NCI-H187 treated with DMSO at 0.1 percent for 48 hours (cell line): ENCODE data around the gene DCLK2.

Source experiments
- DNase-seq: peaks from one replicate; lab custom pipeline; 2025; lab: John Stamatoyannopoulos, UW

The DCLK2 gene

GRCh38 chr4:150078041-150078578 is at the start of gene DCLK2:
Gene DCLK2 (plus strand): TSS chr4:150078445. CDS start chr4:150079028, 583 bp downstream.
- no peak for DNase-seq

- no peak for DNase-seq
Observed at GRCh38 chr4:150032541-150032940, 45.7 kb upstream of the DCLK2 start.

- no peak for DNase-seq
Observed at GRCh38 chr4:150033081-150033480, 45.2 kb upstream of the DCLK2 start.

DNA sequence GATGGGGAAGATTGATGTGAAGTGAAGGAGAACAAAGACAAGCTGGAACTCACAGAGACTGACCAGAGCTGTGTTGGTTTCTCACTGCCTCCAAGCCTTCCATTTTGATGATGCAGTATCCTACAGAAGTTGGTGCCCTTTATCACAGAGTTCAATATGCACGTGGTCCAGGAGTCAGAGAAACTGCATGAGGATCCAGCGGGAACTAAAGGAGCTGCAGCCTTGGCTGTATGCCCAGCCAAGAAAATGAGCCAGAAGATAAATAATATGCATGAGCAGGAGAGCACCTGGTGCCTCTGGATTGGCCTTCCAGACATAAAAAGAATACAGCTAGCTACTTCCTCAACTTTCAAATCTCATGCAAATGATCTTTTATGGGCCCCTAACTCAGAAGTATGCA is 44.3 kb upstream of the DCLK2 start:
- DNase-seq, result no peak

DNA sequence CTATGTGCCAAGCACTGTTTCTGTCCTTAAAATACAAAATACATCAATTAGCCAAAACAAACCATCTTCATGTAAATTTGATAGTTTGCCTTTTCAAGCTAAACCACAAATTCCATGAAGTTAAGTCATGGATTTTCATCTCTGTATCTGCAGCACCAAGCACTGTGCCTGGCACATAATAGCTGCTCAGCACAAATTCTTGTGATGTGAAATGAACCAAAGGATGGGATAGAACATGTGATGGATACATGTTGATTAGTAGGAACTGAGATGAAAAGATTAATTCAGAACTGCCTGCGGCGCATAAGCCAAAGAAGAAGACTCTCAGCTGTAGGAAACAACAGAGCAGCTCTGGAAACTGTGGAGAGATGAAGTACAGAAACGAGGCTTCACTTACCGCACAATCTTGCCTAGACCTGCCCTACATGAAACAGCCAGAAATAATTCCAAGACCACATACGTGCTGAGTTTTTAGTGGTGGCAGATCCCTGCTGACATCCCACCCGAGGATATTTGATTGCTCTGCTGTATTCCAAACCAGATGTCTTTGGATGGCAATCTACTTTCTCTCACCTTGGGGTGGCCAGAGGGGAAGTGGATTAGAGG is 40.9 kb upstream of the DCLK2 start:
- DNase-seq, result no peak

DNA sequence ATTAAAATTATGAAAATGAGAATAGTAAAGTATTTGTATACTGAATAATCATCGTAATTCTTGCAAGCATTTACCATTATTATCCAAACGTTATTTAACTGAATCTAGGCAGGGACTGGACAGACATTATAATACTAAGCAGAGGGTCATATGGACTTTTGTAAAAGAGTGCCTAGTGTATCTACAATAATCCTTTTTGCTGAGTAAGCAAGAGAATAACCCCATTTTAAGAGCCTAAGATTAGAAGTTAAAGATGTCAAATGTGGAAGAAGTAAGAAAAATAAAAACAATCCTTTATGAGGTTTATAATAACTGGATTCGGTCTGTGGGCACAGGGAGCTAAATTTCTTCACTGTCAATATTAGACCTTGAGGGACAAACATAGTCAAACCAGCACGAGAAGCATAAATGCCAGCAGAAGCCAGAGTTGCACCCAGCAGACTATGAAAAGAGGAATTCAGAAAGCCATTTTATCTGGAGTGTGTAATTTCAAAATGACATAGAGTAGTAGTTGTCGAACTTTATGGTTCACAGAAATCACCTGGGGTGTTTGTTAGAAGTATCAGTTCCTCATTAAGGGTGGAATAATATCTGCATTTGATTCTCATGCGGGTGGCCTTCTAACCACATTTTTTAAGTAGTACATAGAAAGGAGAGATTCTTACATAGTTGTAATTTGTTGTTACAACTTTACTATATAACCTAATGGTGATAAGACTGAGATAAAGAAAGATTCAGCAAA is 39.7 kb upstream of the DCLK2 start:
- no peak for DNase-seq

DNA sequence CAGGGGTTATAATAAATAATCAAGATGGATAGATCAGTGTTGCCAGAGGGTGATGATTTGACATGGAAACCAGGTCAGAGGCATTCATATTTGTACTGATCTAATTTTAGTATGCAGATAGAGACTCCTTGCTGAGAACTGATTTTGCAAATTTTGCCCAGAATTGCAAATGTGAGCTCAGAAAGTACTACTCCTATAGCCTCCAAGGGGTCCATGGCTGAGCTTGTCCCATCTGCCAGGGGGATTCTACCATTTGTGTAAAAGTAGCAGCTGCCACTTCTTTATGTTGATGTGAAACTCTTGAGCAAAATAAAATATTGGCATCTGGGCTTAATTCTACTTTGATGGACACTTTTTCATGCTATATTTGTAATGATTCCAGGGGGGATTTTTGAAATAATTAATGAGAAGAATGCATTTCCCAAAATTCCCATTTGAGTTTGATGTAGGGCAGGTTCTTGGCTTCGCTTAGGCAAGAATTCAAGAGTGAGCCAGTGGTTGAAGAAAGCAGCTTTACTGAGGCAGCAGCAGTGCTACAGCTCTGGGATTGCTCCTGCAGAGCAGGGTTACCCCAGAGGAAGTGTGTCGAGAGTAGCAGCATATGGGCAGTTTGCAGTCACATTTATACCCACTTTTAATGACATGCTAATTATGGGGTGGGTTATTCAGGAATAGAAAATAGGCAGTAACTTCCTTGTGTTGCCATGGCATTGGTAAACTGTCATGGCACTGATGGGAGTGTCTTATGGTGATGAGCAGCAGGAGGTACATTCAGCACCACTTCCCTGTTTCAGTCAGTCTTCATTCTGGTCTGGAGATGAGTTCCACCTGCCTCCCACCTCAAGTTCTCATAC is 38.7 kb upstream of the DCLK2 start:
- no peak for DNase-seq

DNA sequence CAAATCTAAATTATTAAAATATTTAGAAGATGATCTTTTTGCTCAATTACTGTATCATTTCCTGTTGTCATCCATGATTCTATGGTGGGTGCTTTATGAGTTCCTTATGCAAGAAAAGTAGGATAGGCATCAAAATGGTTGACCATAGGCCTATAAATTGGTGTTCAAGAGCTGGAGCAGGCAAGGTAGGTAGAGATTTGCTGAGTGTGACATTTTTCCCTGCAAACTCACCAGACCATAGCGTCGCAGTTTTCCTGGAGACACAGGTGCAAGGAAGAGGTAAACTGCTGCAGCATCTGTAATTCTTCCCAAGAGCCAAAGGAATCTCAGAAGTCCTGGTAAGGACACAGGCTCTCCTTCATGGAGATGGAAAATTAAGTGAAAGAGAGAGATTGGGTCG is 33.7 kb upstream of the DCLK2 start:
- DNase-seq, result no peak

DNA sequence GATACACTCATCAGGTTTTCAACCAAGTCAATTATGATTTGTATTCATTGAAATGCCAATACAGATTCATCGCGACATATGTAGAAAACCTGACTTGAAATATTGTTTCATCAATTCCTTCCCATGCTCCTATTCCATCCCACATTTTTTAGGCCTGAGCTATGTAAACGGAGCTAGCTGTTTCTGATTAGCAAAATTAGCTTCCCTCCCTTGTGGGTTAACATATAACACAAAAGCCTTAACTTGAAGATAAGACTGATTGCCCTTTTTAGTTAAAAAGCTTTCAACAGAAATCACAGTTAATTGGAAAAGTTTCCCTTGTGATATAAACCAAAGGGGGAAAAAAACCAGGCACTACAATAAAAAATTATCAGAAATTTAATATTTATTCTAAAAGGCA is 32.8 kb upstream of the DCLK2 start:
- no peak for DNase-seq

GRCh38 chr4:150046728-150047217 is 31.5 kb upstream of the DCLK2 start:
- no peak for DNase-seq

DNA sequence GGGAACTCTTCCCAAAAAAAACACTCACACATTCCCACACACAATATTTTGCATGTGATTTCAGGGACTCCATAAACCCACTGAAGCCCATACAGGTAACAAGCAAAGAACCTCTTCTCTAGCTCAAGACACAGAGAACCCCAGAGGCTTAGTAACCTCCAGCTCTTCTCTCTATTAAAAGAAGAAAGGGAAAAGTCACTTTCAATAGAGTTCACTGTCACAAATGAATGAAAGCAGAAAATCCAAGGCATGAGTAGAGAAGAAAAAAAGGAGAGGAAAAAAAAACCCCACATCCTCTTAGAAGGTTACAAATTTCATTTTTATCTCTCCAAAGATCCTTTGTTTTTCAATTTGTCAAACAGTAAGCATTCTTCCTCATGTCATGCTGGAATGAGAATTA is 30.7 kb upstream of the DCLK2 start:
- DNase-seq, result no peak

- no peak for DNase-seq
Observed at GRCh38 chr4:150049682-150050081, 28.6 kb upstream of the DCLK2 start.

- no peak for DNase-seq
Observed at GRCh38 chr4:150050566-150050965, 27.7 kb upstream of the DCLK2 start.

- no peak for DNase-seq
Observed at GRCh38 chr4:150051111-150051510, 27.1 kb upstream of the DCLK2 start.

DNA sequence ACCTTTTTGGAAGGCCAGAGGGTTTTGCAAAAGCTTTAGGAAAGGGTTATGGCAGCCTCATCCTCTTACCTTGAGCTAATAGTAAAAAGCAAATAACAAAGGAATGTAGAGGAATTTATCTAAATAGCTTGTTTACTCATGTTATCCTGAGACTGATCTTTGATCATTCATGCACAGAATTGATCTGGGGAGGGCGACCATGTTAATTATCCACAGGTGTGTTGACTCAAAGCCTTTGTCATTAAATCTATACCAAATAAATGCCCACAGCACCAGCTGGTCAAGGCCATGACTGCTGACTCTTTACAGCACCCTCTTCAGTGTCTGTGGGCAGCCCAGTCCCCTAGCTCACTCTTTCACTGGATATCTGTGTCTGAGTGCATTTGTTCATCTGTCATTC is 22.8 kb upstream of the DCLK2 start:
- no peak for DNase-seq

- no peak for DNase-seq
Observed at GRCh38 chr4:150056569-150056968, 21.7 kb upstream of the DCLK2 start.

DNA sequence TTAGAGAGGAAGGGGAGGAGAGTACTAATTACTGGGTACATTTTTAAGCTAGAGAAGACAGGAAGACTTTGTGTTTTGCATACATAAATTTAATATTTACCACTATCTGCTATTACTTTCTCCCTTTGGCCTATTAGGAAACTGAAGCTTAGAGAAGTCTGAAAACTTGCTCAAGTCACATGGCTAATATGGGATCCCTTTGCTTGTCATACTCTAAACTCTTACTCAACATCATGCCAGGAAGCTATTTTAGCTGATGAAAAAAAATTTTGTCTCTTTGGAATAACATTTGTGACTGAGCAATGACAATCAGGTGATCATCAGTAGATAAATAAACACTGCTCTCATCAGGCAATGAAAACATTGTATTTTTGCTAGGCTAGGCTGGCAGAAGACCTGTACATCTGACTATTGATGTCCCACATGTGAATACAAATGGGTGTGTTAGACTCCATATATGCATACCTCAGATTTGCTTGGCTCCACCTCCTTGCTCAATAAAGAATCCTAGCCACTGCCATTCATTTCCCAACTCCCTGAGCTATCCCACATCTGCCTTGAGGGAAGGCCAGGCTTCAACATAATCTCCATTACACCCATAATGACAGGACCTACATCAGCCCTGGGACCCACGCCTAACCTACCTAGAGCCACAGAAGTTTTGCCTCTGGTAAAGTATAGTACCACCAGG is 17.0 kb upstream of the DCLK2 start:
- no peak for DNase-seq

- no peak for DNase-seq
Observed at GRCh38 chr4:150063128-150063527, 15.1 kb upstream of the DCLK2 start.

DNA sequence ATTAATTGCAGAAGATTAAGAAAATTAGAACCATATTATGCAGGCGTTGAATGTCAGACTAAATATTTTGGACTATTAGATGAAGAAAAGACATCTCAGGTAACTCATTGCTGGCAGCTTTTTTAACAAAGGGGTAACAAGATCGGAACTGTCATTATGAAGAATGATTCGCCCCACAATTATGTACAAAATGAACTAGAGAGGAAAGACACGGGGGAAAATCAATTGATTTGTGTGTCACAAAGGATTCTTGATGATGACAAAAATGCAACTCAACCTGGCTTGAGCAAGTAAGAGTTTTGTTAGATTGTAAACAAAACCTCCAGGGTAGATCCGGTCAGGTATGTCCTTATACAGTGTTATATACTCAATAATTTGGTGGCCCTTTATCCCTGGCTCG is 12.5 kb upstream of the DCLK2 start:
- DNase-seq, result no peak

GRCh38 chr4:150067859-150068258 is 10.4 kb upstream of the DCLK2 start:
- no peak for DNase-seq

DNA sequence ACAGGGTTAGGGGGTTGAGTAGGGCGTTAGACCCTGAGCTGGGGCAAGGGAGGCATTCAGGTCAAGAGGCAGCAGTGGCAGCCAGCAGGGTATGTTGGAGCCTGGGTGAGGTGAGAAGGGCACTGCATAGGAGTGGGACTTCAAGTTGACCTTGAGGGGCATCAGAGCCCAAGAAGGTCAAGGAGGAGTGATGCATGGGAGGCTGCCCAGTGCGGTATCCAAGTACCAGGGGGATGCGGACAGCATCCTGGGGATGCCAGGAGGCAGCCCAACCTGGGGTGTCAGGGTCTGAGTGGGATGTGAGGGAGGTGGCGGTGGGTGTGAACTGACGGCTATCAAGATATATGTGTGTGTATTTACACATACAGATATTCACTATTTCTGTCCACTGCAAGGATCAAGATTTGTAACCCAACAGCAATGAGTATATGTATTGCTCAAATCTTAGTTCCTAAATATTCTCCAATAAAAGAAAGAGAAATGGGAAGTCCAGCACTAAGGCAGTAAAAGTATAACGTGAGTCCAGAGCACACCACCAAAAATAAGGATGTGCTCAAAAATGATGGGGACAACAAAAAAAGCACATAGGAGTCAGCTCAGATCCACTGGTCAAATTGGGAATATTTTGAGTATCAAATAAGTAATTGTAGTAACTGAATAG is 9.8 kb upstream of the DCLK2 start:
- no peak for DNase-seq
